SIG-M5 (cell line): ENCODE measurements around the gene CERS2.
"Not testable (repeated sequence)": the region's sequence is repeated elsewhere in the genome, so short reads cannot be mapped to it uniquely, and the experiment has no call there.

ENCODE experiments used
- DNase-seq: peaks from one replicate; lab custom pipeline; 2025; lab: John Stamatoyannopoulos, UW

The CERS2 gene

GRCh38 chr1:150969626-150970025 lies 5.0 kb downstream of the CERS2 start:
- no peak for DNase-seq

GRCh38 chr1:150968491-150968890 lies 6.1 kb downstream of the CERS2 start:
- DNase-seq: no peak

GRCh38 chr1:150967936-150968335 lies 6.7 kb downstream of the CERS2 start:
- no peak for DNase-seq

- no peak for DNase-seq
These were observed 8.6 kb downstream of the CERS2 start for GRCh38 chr1:150966011-150966410.

GRCh38 chr1:150965605-150966004 lies 9.0 kb downstream of the CERS2 start:
- DNase-seq: no peak

GRCh38 chr1:150964164-150964489 lies 10.5 kb downstream of the CERS2 start:
- no peak for DNase-seq

GRCh38 chr1:150963321-150964163 lies 11.1 kb downstream of the CERS2 start:
- no peak for DNase-seq

GRCh38 chr1:150961756-150962155 lies 12.9 kb downstream of the CERS2 start:
- no peak for DNase-seq

- no peak for DNase-seq
These were observed 14.0 kb downstream of the CERS2 start for GRCh38 chr1:150960646-150961045.

- no peak for DNase-seq
These were observed 17.0 kb downstream of the CERS2 start for GRCh38 chr1:150957666-150958065.

GRCh38 chr1:150955280-150955679 lies 19.4 kb downstream of the CERS2 start:
- DNase-seq: no peak

GRCh38 chr1:150954708-150955107 lies 19.9 kb downstream of the CERS2 start:
- DNase-seq: no peak

GRCh38 chr1:150944856-150945255 lies 29.8 kb downstream of the CERS2 start:
- no peak for DNase-seq

- no peak for DNase-seq
These were observed 42.9 kb downstream of the CERS2 start for GRCh38 chr1:150931773-150932172.

- not testable (repeated sequence) for DNase-seq
These were observed 45.9 kb downstream of the CERS2 start for GRCh38 chr1:150928775-150929174.

GRCh38 chr1:150928286-150928685 lies 46.3 kb downstream of the CERS2 start:
- DNase-seq: peak; percentile 36

- DNase-seq: peak; percentile 43
These were observed 47.0 kb downstream of the CERS2 start for GRCh38 chr1:150927624-150928023.

GRCh38 chr1:150926097-150926741 lies 48.4 kb downstream of the CERS2 start, which contains the start of gene SETDB1:
SETDB1 (plus strand) TSS chr1:150926363; CDS start chr1:150927715, 1,352 bp downstream.
- DNase-seq: peak; percentile 98

GRCh38 chr1:150925080-150925479 lies 49.6 kb downstream of the CERS2 start:
- no peak for DNase-seq

GRCh38 chr1:150922519-150922975 lies 52.1 kb downstream of the CERS2 start:
- peak; percentile 52 for DNase-seq

- no peak for DNase-seq
These were observed 57.2 kb downstream of the CERS2 start for GRCh38 chr1:150917387-150917786.
